Measurements from ENCODE around the gene ACTN4. TPM values are rescaled to one million over a fixed set of nuclear protein-coding genes. Genes with fewer than 3 reads are reported as not detected.
A peak's percentile ranks its signal among the peaks of the same experiment; 100 is the strongest.

Gene ACTN4
- total and polyA plus RNA-seq, 5 experiments from 2014 or later, result 3.2 to 57.6 (median 8.5) TPM

GRCh38 chr19:38701455-38702063, 54.1 kb downstream of the ACTN4 start:
- POLR2A ChIA-PET, result no interaction called here
- H3K27ac Mint-ChIP-seq, result no peak overlapping the region
- DNase-seq (no peak), ATAC-seq (no peak)
- H3K36me3 Mint-ChIP-seq, result peaks cover 0 to 24% (median 2%) of the 10 kb centered on the region in 3 donors
- no peaks in the 10 kb centered on the region for H3K9me3 Mint-ChIP-seq
- no peak overlapping the region for H3K4me3 Mint-ChIP-seq
- H3K4me1 Mint-ChIP-seq, result peaks cover 3 to 18% (median 7%) of the 10 kb centered on the region in 4 donors
- H3K27me3 Mint-ChIP-seq, result no peaks in the 10 kb centered on the region

- Mint-ChIP-seq H3K27me3 (no peaks in the 10 kb centered on the region), H3K36me3 (peaks cover 0 to 24% (median 2%) of the 10 kb centered on the region in 3 donors), H3K27ac (peak overlapping the region in 1 of 10 donors; percentile 40), H3K4me1 (peaks cover 3 to 10% (median 7%) of the 10 kb centered on the region in 4 donors), H3K4me3 (no peak overlapping the region), H3K9me3 (no peaks in the 10 kb centered on the region)
- no peak for ATAC-seq
- no peak for DNase-seq
- POLR2A ChIA-PET, result no interaction called here
These were observed 54.8 kb downstream of the ACTN4 start for GRCh38 chr19:38702278-38702677.

GRCh38 chr19:38703509-38703908, 56.1 kb downstream of the ACTN4 start:
- peaks cover 0 to 30% (median 7%) of the 10 kb centered on the region in 3 donors for H3K36me3 Mint-ChIP-seq

GRCh38 chr19:38704488-38705026, 57.1 kb downstream of the ACTN4 start:
- ATAC-seq, result no peak
- Mint-ChIP-seq H3K4me1 (peaks cover 0 to 7% (median 0%) of the 10 kb centered on the region in 4 donors), H3K9me3 (no peaks in the 10 kb centered on the region), H3K27me3 (no peaks in the 10 kb centered on the region), H3K4me3 (no peak overlapping the region), H3K27ac (peak overlapping the region in 1 of 10 donors; percentile 57), H3K36me3 (peaks cover 0 to 35% (median 7%) of the 10 kb centered on the region in 3 donors)
- no peak for DNase-seq
- POLR2A ChIA-PET, result no interaction called here

More at GRCh38 chr19:38703509-38703908, 56.1 kb downstream of the ACTN4 start:
- no peak overlapping the region for H3K4me3 Mint-ChIP-seq
- H3K9me3 Mint-ChIP-seq, result no peaks in the 10 kb centered on the region
- no peak for DNase-seq
- no peak overlapping the region for H3K27ac Mint-ChIP-seq
- no peak for ATAC-seq
- POLR2A ChIA-PET, result no interaction called here
- H3K27me3 Mint-ChIP-seq, result no peaks in the 10 kb centered on the region
- peaks cover 0 to 7% (median under 1%) of the 10 kb centered on the region in 4 donors for H3K4me1 Mint-ChIP-seq

- no peak for DNase-seq
- POLR2A ChIA-PET, result no interaction called here
- no peak overlapping the region for H3K27ac Mint-ChIP-seq
- H3K4me3 Mint-ChIP-seq, result no peak overlapping the region
- no peaks in the 10 kb centered on the region for H3K9me3 Mint-ChIP-seq
- no peak for ATAC-seq
- H3K4me1 Mint-ChIP-seq, result peaks cover 0 to 7% (median 0%) of the 10 kb centered on the region in 4 donors
- peaks cover 0 to 39% (median 9%) of the 10 kb centered on the region in 3 donors for H3K36me3 Mint-ChIP-seq
- no peaks in the 10 kb centered on the region for H3K27me3 Mint-ChIP-seq
These were observed 58.0 kb downstream of the ACTN4 start for GRCh38 chr19:38705197-38706019.

- Mint-ChIP-seq H3K4me1 (peaks cover 0 to 7% (median 0%) of the 10 kb centered on the region in 4 donors), H3K27me3 (no peaks in the 10 kb centered on the region), H3K9me3 (no peaks in the 10 kb centered on the region), H3K36me3 (peaks cover 0 to 39% (median 12%) of the 10 kb centered on the region in 3 donors), H3K27ac (peak overlapping the region in 1 of 10 donors; percentile 11), H3K4me3 (no peak overlapping the region)
- DNase-seq (no peak), ATAC-seq (no peak)
- POLR2A ChIA-PET, result no interaction called here
These were observed 59.5 kb downstream of the ACTN4 start for GRCh38 chr19:38706792-38707511.

GRCh38 chr19:38707512-38708114, 60.2 kb downstream of the ACTN4 start:
- POLR2A ChIA-PET, result no interaction called here
- DNase-seq (no peak), ATAC-seq (no peak)
- Mint-ChIP-seq H3K36me3 (peaks cover 0 to 39% (median 12%) of the 10 kb centered on the region in 3 donors), H3K27ac (no peak overlapping the region), H3K4me3 (no peak overlapping the region), H3K9me3 (no peaks in the 10 kb centered on the region), H3K4me1 (peaks cover 0 to 7% (median 0%) of the 10 kb centered on the region in 4 donors), H3K27me3 (no peaks in the 10 kb centered on the region)

- H3K9me3 Mint-ChIP-seq, result no peaks in the 10 kb centered on the region
- no peak for DNase-seq
- no peak for ATAC-seq
- H3K4me1 Mint-ChIP-seq, result peaks cover 0 to 6% (median 0%) of the 10 kb centered on the region in 4 donors
- peak overlapping the region in 2 of 10 donors; percentile 33 to 77 for H3K27ac Mint-ChIP-seq
- H3K27me3 Mint-ChIP-seq, result no peaks in the 10 kb centered on the region
- peaks cover 0 to 37% (median 12%) of the 10 kb centered on the region in 3 donors for H3K36me3 Mint-ChIP-seq
- no peak overlapping the region for H3K4me3 Mint-ChIP-seq
- POLR2A ChIA-PET, result no interaction called here
These were observed 61.1 kb downstream of the ACTN4 start for GRCh38 chr19:38708413-38709024.

GRCh38 chr19:38709119-38709518, 61.7 kb downstream of the ACTN4 start:
- ATAC-seq, result no peak
- Mint-ChIP-seq H3K9me3 (no peaks in the 10 kb centered on the region), H3K4me1 (peaks cover 0 to 5% (median 0%) of the 10 kb centered on the region in 4 donors), H3K27me3 (no peaks in the 10 kb centered on the region), H3K4me3 (no peak overlapping the region), H3K27ac (no peak overlapping the region), H3K36me3 (peaks cover 0 to 34% (median 12%) of the 10 kb centered on the region in 3 donors)
- POLR2A ChIA-PET, result no interaction called here
- DNase-seq, result no peak

- Mint-ChIP-seq H3K4me3 (no peak overlapping the region), H3K9me3 (no peaks in the 10 kb centered on the region), H3K36me3 (peaks cover 0 to 31% (median 12%) of the 10 kb centered on the region in 3 donors)
These were observed 62.4 kb downstream of the ACTN4 start for GRCh38 chr19:38709671-38710415.

GRCh38 chr19:38710416-38710702, 62.9 kb downstream of the ACTN4 start:
- Mint-ChIP-seq H3K4me3 (peak overlapping the region in 1 of 10 donors; percentile 33), H3K36me3 (peaks cover 0 to 31% (median 12%) of the 10 kb centered on the region in 3 donors)

More at GRCh38 chr19:38709671-38710415, 62.4 kb downstream of the ACTN4 start:
- Mint-ChIP-seq H3K4me1 (peaks cover 0 to 2% (median 0%) of the 10 kb centered on the region in 4 donors), H3K27me3 (no peaks in the 10 kb centered on the region), H3K27ac (no peak overlapping the region)
- ATAC-seq, result no peak
- POLR2A ChIA-PET, result no interaction called here
- no peak for DNase-seq

More at GRCh38 chr19:38710416-38710702, 62.9 kb downstream of the ACTN4 start:
- ATAC-seq (no peak), DNase-seq (no peak)
- peaks cover 0 to 2% (median 0%) of the 10 kb centered on the region in 4 donors for H3K4me1 Mint-ChIP-seq
- no peaks in the 10 kb centered on the region for H3K27me3 Mint-ChIP-seq
- H3K27ac Mint-ChIP-seq, result no peak overlapping the region
- no peaks in the 10 kb centered on the region for H3K9me3 Mint-ChIP-seq
- POLR2A ChIA-PET, result interaction anchor here (0.6 kb wide), 1 partner anchor 217 kb away, joined by 4 read pairs; no protein-coding TSS in a partner anchor

Measured in naive thymus-derived CD8-positive, alpha-beta T cell (primary cell).